Bronchial epithelial cell (primary cell): ENCODE measurements around the gene EGF. TPM values are rescaled to one million over a fixed set of nuclear protein-coding genes. Genes with fewer than 3 reads are reported as not detected.

ENCODE experiments used
- DNase-seq: peaks from one replicate; pipeline ENCODE4 v3.0.0-alpha.2; 2010; ENCODE audit warnings: low read depth
- FAIRE-seq: peaks from 2 replicates; lab custom pipeline; 2011; peaks lifted over from hg19 to GRCh38; lab: Jason Lieb, UNC
- H3K27me3 ChIP-seq: 2 replicates; pipeline ENCODE4 v1.5.1; 2011; ENCODE audit warnings: low read length; ENCODE audit not compliant: control insufficient read depth, insufficient read depth
- H3K36me3 ChIP-seq: 2 replicates; pipeline ENCODE4 v1.5.1; 2011; ENCODE audit warnings: low read length; ENCODE audit not compliant: control insufficient read depth, insufficient read depth
- H3K4me3 ChIP-seq: 2 replicates; pipeline ENCODE4 v1.5.1; 2011; ENCODE audit warnings: mild to moderate bottlenecking, low read depth, low read length, control low read depth
- CTCF ChIP-seq: IDR thresholded peaks from 2 replicates; pipeline ENCODE4 v1.5.1; 2011; ENCODE audit warnings: mild to moderate bottlenecking, moderate library complexity, low read length, control low read depth, inconsistent platforms; ENCODE audit not compliant: insufficient read depth, severe bottlenecking
- total RNA-seq: library from RNA; depleted of rRNA; stranded (reverse); fragments of >200 nt; gene quantifications from 2 replicates; pipeline ENCODE4 v1.2.1, GENCODE V29; 2014

The EGF gene
- total RNA-seq, 1 donor from 2014 or later: 1.1 TPM

- no peaks in the 10 kb centered on the region for H3K27me3 ChIP-seq
- no peak overlapping the region for H3K4me3 ChIP-seq
- no peak for TF ChIP-seq CTCF
- FAIRE-seq (no peak), DNase-seq (peak; percentile 22)
- H3K36me3 ChIP-seq: no peaks in the 10 kb centered on the region
Observed at GRCh38 chr4:109966891-109967481, 54.3 kb downstream of the EGF start.

GRCh38 chr4:109967798-109968520, 55.3 kb downstream of the EGF start:
- Histone ChIP-seq H3K36me3 (no peaks in the 10 kb centered on the region), H3K4me3 (no peak overlapping the region), H3K27me3 (no peaks in the 10 kb centered on the region)
- no peak for TF ChIP-seq CTCF
- FAIRE-seq: no peak
- DNase-seq: peak; percentile 96

GRCh38 chr4:109969087-109969486, 56.4 kb downstream of the EGF start:
- no peak for TF ChIP-seq CTCF

GRCh38 chr4:109969919-109970318, 57.2 kb downstream of the EGF start:
- Histone ChIP-seq H3K36me3 (no peaks in the 10 kb centered on the region), H3K27me3 (no peaks in the 10 kb centered on the region), H3K4me3 (no peak overlapping the region)
- DNase-seq: no peak
- TF ChIP-seq CTCF: no peak
- no peak for FAIRE-seq

More at GRCh38 chr4:109969087-109969486, 56.4 kb downstream of the EGF start:
- H3K4me3 ChIP-seq: no peak overlapping the region
- FAIRE-seq (no peak), DNase-seq (no peak)
- no peaks in the 10 kb centered on the region for H3K27me3 ChIP-seq
- no peaks in the 10 kb centered on the region for H3K36me3 ChIP-seq

GRCh38 chr4:109972786-109973528, 60.3 kb downstream of the EGF start:
- TF ChIP-seq CTCF: no peak
- Histone ChIP-seq H3K27me3 (no peaks in the 10 kb centered on the region), H3K36me3 (no peaks in the 10 kb centered on the region), H3K4me3 (no peak overlapping the region)
- FAIRE-seq (peak; percentile 28), DNase-seq (no peak)
